Activated B cell treated with CpG ODN at 0.5 μM for 24 hours (primary cell): ENCODE data around the gene RGP1. TPM values are rescaled to one million over a fixed set of nuclear protein-coding genes. Genes with fewer than 3 reads are reported as not detected.

Source experiments
- ATAC-seq: fragments of 200-7000 bp; cut with Tn5 transposase; one replicate; pipeline ENCODE4 v1.10.0; 2021; ENCODE audit warnings: low read depth, mild to moderate bottlenecking, moderate library complexity
- CTCF ChIA-PET: fragments of 350-600 bp; sonication (Branson Sonifier 250); formaldehyde crosslinking; loops from one replicate; lab custom pipeline; 2021; ENCODE audit warnings: antibody characterized with exemption; lab: Charles Lee
- POLR2A ChIA-PET: fragments of 350-600 bp; sonication (Branson Sonifier 250); formaldehyde crosslinking; loops from one replicate; lab custom pipeline; 2021; ENCODE audit warnings: antibody characterized with exemption; lab: Charles Lee
- DNase-seq: peaks from one replicate; pipeline ENCODE4 v3.0.0; 2022
- H3K27ac Mint-ChIP-seq: one replicate; pipeline ENCODE4 v1.8.0; 2020; ENCODE audit warnings: mixed read lengths
- H3K27me3 Mint-ChIP-seq: one replicate; pipeline ENCODE4 v1.8.0; 2021; ENCODE audit warnings: mixed read lengths
- H3K36me3 Mint-ChIP-seq: one replicate; pipeline ENCODE4 v1.8.0; 2021; ENCODE audit warnings: low read depth, mixed read lengths
- H3K4me1 Mint-ChIP-seq: one replicate; pipeline ENCODE4 v1.8.0; 2021; ENCODE audit warnings: mixed read lengths
- H3K4me3 Mint-ChIP-seq: one replicate; pipeline ENCODE4 v1.8.0; 2020; ENCODE audit warnings: mild to moderate bottlenecking, mixed read lengths
- H3K9me3 Mint-ChIP-seq: one replicate; pipeline ENCODE4 v1.8.0; 2020; ENCODE audit warnings: mixed read lengths
- intact Hi-C: fragments of 100-400 bp; cut with micrococcal nuclease; formaldehyde crosslinking; loops from one replicate; pipeline ENCODE4 v1.15.1; 2024
- total RNA-seq: library from RNA; stranded (reverse); gene quantifications from 2 replicates; pipeline ENCODE4 v1.2.3, GENCODE V29; 2022
- TF ChIP-seq, protein P1 (sequence below): fragments of 200-600 bp; IDR thresholded peaks from one replicate; pipeline ENCODE4 v1.8.0; 2022; ENCODE audit warnings: antibody characterized with exemption, mild to moderate bottlenecking

The RGP1 gene
- total RNA-seq, 1 donor from 2014 or later = 25.4 TPM

DNA sequence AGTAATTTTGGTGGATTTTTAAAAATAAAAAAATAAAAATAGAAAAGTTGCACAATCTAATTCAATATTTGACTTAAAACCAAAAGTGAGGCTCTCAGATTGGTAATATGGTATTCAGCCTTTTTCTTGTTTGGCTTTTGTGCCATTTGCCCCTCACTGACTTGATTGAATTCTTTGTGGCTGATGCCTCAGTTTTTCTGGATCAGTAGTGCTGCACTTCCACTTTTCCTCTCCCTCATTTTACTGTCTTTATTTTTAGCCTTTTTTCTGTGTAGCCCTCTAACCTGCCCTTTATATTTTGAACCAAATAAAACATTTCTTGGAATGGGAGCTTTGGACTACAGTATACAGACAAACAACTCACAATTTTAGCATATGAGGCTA is 8.8 kb downstream of the RGP1 start:
- intact Hi-C loops = loop anchor here (1.0 kb wide), 5 partner anchors 9 to 154 kb away; partner anchors contain the start of genes CREB3, GBA2, HINT2 and RGP1
- Mint-ChIP-seq H3K4me1 (peaks cover 60% of the 10 kb centered on the region), H3K27me3 (no peaks in the 10 kb centered on the region), H3K9me3 (no peaks in the 10 kb centered on the region), H3K4me3 (peak overlapping the region; percentile 64), H3K27ac (peak overlapping the region; percentile 76), H3K36me3 (peaks cover 30% of the 10 kb centered on the region)
- ATAC-seq (no peak), DNase-seq (no peak)
- ChIA-PET CTCF (interaction anchor here (1.0 to 2.6 kb wide), 2 partner anchors 32 to 124 kb away, joined by 4 to 15 read pairs; no protein-coding TSS in a partner anchor), POLR2A (interaction anchor here (0.6 to 1.6 kb wide), 6 partner anchors 15 to 644 kb away, joined by 3 to 10 read pairs (median 4); partner anchors contain the start of genes CREB3 and TLN1)
- TF ChIP-seq, protein P1, sequence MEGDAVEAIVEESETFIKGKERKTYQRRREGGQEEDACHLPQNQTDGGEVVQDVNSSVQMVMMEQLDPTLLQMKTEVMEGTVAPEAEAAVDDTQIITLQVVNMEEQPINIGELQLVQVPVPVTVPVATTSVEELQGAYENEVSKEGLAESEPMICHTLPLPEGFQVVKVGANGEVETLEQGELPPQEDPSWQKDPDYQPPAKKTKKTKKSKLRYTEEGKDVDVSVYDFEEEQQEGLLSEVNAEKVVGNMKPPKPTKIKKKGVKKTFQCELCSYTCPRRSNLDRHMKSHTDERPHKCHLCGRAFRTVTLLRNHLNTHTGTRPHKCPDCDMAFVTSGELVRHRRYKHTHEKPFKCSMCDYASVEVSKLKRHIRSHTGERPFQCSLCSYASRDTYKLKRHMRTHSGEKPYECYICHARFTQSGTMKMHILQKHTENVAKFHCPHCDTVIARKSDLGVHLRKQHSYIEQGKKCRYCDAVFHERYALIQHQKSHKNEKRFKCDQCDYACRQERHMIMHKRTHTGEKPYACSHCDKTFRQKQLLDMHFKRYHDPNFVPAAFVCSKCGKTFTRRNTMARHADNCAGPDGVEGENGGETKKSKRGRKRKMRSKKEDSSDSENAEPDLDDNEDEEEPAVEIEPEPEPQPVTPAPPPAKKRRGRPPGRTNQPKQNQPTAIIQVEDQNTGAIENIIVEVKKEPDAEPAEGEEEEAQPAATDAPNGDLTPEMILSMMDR = no peak

DNA sequence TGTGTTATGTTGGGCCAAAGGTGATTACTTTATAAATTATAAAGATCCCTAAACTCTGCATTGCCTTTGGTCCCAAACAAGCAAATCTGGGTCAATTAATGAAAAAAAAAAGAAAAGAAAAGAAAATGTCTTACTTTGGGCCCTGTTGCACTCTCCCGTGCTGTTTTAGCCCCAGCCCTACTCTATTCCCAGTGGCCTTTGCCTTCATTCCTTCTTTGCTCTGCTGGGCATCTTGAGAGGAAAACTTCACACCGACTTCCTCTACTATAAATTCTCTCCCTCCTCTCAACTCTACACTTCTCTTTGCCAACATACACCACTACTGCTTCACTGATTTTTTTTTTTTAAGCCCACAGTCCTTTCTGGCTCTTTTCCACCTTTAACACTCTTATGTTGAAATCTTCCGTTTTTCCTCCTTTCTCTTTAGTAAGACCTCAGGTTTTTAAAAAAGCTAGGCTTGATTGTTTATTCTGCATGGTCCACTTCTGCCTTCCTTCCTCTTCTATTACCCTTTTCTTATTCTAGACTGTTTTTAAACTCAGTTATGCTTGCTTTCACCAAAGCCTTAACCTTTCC is 9.5 kb downstream of the RGP1 start:
- intact Hi-C loops = no loop called here
- peak overlapping the region; percentile 76 for H3K27ac Mint-ChIP-seq
- TF ChIP-seq, protein P1 = no peak
- H3K27me3 Mint-ChIP-seq = no peaks in the 10 kb centered on the region
- DNase-seq (no peak), ATAC-seq (no peak)
- peak overlapping the region; percentile 39 for H3K4me3 Mint-ChIP-seq
- peaks cover 61% of the 10 kb centered on the region for H3K4me1 Mint-ChIP-seq
- POLR2A ChIA-PET = interaction anchor here (0.7 to 1.9 kb wide), 7 partner anchors 9 to 644 kb away, joined by 3 to 7 read pairs (median 4); partner anchors contain the start of genes CREB3, GBA2, HINT2 and RGP1
- peaks cover 23% of the 10 kb centered on the region for H3K36me3 Mint-ChIP-seq
- CTCF ChIA-PET = interaction anchor here (1.0 to 2.6 kb wide), 3 partner anchors 31 to 124 kb away, joined by 4 to 15 read pairs (median 4); no protein-coding TSS in a partner anchor
- H3K9me3 Mint-ChIP-seq = no peaks in the 10 kb centered on the region

DNA sequence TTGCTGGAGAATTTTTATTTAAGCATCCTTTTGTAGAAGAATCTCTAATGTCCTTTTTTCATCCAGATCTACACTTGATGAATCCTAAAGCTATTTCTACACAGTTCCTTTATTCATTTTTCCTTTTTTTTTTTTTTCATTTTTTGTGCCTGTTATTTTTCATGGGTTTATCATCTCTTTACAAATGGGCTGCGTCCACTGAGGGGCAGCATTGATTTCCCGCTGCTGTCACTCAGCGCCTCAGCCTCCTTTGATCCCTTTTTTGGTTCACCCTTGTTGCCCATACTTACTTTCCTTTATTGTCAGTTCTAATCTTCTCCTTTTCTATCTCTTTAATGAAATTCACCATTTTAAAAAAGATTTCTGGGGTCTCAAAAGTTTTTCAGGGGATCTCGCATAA is 10.7 kb downstream of the RGP1 start:
- H3K27me3 Mint-ChIP-seq = no peaks in the 10 kb centered on the region
- CTCF ChIA-PET = interaction anchor here (0.9 to 2.1 kb wide), 3 partner anchors 21 to 66 kb away, joined by 3 to 7 read pairs (median 4); no protein-coding TSS in a partner anchor
- no peak for ATAC-seq
- intact Hi-C loops = no loop called here
- POLR2A ChIA-PET = interaction anchor here (0.6 to 1.9 kb wide), 2 partner anchors 11 to 126 kb away, joined by 5 to 6 read pairs; partner anchors contain the start of genes GBA2 and RGP1
- DNase-seq = no peak
- no peaks in the 10 kb centered on the region for H3K9me3 Mint-ChIP-seq
- H3K36me3 Mint-ChIP-seq = peaks cover 15% of the 10 kb centered on the region
- peaks cover 61% of the 10 kb centered on the region for H3K4me1 Mint-ChIP-seq
- H3K4me3 Mint-ChIP-seq = no peak overlapping the region
- H3K27ac Mint-ChIP-seq = peak overlapping the region; percentile 43
- TF ChIP-seq, protein P1 = no peak

DNA sequence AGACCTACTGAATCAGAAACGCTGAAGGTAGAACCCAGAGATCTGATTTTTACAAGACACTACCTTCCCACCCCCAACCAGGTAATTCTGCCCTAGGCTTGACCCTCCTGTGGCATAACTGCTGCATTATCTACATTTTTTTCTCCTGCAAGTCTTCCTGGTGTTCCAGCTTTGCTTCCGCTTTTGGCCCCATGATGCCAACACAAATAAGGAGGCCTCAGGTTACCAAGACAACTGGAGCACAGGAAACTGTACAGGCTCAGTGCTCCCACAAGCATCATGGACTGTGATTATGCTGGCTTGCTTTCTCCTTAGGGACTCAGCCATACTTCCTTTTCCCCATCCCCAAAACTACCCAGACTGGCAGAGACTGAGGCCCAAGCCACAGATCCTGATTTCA is 11.6 kb downstream of the RGP1 start:
- Mint-ChIP-seq H3K9me3 (no peaks in the 10 kb centered on the region), H3K36me3 (peaks cover 11% of the 10 kb centered on the region), H3K4me1 (peaks cover 55% of the 10 kb centered on the region)

More for the DNA sequence above, 11.6 kb downstream of the RGP1 start:
- peak overlapping the region; percentile 22 for H3K27ac Mint-ChIP-seq
- H3K4me3 Mint-ChIP-seq = no peak overlapping the region
- POLR2A ChIA-PET = interaction anchor here (1.9 kb wide), 1 partner anchor 12 kb away, joined by 6 read pairs; the partner anchor contains the start of genes GBA2 and RGP1
- TF ChIP-seq, protein P1 = no peak
- intact Hi-C loops = no loop called here
- ATAC-seq = no peak
- DNase-seq = no peak
- CTCF ChIA-PET = interaction anchor here (0.8 to 2.1 kb wide), 3 partner anchors 22 to 66 kb away, joined by 3 to 7 read pairs (median 3); no protein-coding TSS in a partner anchor
- no peaks in the 10 kb centered on the region for H3K27me3 Mint-ChIP-seq
